ENCODE measurements around the gene CREB3L2.

Gene CREB3L2

GRCh38 chr7:137885678-137886077 lies 116.2 kb downstream of the CREB3L2 start:
- Histone ChIP-seq H2BK120ac (ENCODE audit: insufficient read depth, low read length, poor library complexity) (no peak overlapping the region), H2AK5ac (ENCODE audit: low read length) (no peak overlapping the region), H4K8ac (ENCODE audit: low read depth, low read length) (no peak overlapping the region), H3K4me3 (ENCODE audit: low read depth, low read length) (no peak overlapping the region), H3K4me1 (ENCODE audit: control insufficient read depth in 1 of 2, insufficient read depth in 2 of 2, low read length in 2 of 2) (peaks cover 0 to 3% of the 10 kb centered on the region in 2 experiments), H2BK12ac (ENCODE audit: low read length) (no peak overlapping the region), H3K9me3 (ENCODE audit: insufficient read depth, low read depth, low read length) (peaks cover 2% of the 10 kb centered on the region), H3K14ac (ENCODE audit: low read length) (no peak overlapping the region), H3K4ac (ENCODE audit: low read depth, low read length) (no peak overlapping the region), H3K18ac (ENCODE audit: low read length) (no peak overlapping the region), H3K27me3 (ENCODE audit: insufficient read depth, low read length) (no peaks in the 10 kb centered on the region), H3K27ac (ENCODE audit: low read depth, low read length) (no peak overlapping the region), H4K91ac (ENCODE audit: low read depth, low read length) (no peak overlapping the region), H3K36me3 (ENCODE audit: control insufficient read depth in 1 of 2, insufficient read depth in 2 of 2, low read length in 2 of 2) (peaks cover 40 to 65% of the 10 kb centered on the region in 2 experiments), H2BK5ac (ENCODE audit: low read depth, low read length, poor library complexity) (no peak overlapping the region), H3K23ac (ENCODE audit: low read length) (no peak overlapping the region), H4K12ac (ENCODE audit: low read depth, low read length) (no peak overlapping the region), H3K9ac (ENCODE audit: low read length) (no peak overlapping the region), H3K79me1 (ENCODE audit: low read length) (no peaks in the 10 kb centered on the region), H3K4me2 (ENCODE audit: low read length) (no peak overlapping the region), H2AFZ (ENCODE audit: insufficient read depth, low read length, poor library complexity) (no peak overlapping the region), H3K79me2 (ENCODE audit: control insufficient read depth, insufficient read depth, low read length, poor library complexity) (no peaks in the 10 kb centered on the region)
- no CpG with 5 or more reads among the region's 5 CpGs for WGBS (ENCODE audit: extremely low coverage, insufficient coverage, insufficient read length)
- no peak for DNase-seq

- Histone ChIP-seq H3K9ac (ENCODE audit: low read length) (no peak overlapping the region), H3K27ac (ENCODE audit: low read depth, low read length) (no peak overlapping the region), H3K14ac (ENCODE audit: low read length) (no peak overlapping the region), H3K36me3 (ENCODE audit: control insufficient read depth in 1 of 2, insufficient read depth in 2 of 2, low read length in 2 of 2) (peaks cover 49 to 76% of the 10 kb centered on the region in 2 experiments), H4K91ac (ENCODE audit: low read depth, low read length) (no peak overlapping the region), H3K9me3 (ENCODE audit: insufficient read depth, low read depth, low read length) (peaks cover 2% of the 10 kb centered on the region), H4K8ac (ENCODE audit: low read depth, low read length) (no peak overlapping the region), H3K4me2 (ENCODE audit: low read length) (no peak overlapping the region), H3K18ac (ENCODE audit: low read length) (no peak overlapping the region), H3K27me3 (ENCODE audit: insufficient read depth, low read length) (no peaks in the 10 kb centered on the region), H4K12ac (ENCODE audit: low read depth, low read length) (no peak overlapping the region), H3K4me3 (ENCODE audit: low read depth, low read length) (no peak overlapping the region), H3K4ac (ENCODE audit: low read depth, low read length) (no peak overlapping the region), H3K23ac (ENCODE audit: low read length) (no peak overlapping the region), H3K79me2 (ENCODE audit: control insufficient read depth, insufficient read depth, low read length, poor library complexity) (no peaks in the 10 kb centered on the region), H2BK5ac (ENCODE audit: low read depth, low read length, poor library complexity) (no peak overlapping the region), H2BK12ac (ENCODE audit: low read length) (no peak overlapping the region), H2AK5ac (ENCODE audit: low read length) (no peak overlapping the region), H2BK120ac (ENCODE audit: insufficient read depth, low read length, poor library complexity) (no peak overlapping the region), H3K79me1 (ENCODE audit: low read length) (no peaks in the 10 kb centered on the region), H2AFZ (ENCODE audit: insufficient read depth, low read length, poor library complexity) (no peak overlapping the region), H3K4me1 (ENCODE audit: control insufficient read depth in 1 of 2, insufficient read depth in 2 of 2, low read length in 2 of 2) (peaks cover 0 to 7% of the 10 kb centered on the region in 2 experiments)
- DNase-seq: no peak
These were observed 119.1 kb downstream of the CREB3L2 start for GRCh38 chr7:137882806-137883205.

- no peak overlapping the region for H2BK5ac ChIP-seq (ENCODE audit: low read depth, low read length, poor library complexity)
- no peak overlapping the region for H3K27ac ChIP-seq (ENCODE audit: low read depth, low read length)
- H3K4me1 ChIP-seq (ENCODE audit: control insufficient read depth in 1 of 2, insufficient read depth in 2 of 2, low read length in 2 of 2): peaks cover 0 to 7% of the 10 kb centered on the region in 2 experiments
- H3K79me1 ChIP-seq (ENCODE audit: low read length): no peaks in the 10 kb centered on the region
- H3K27me3 ChIP-seq (ENCODE audit: insufficient read depth, low read length): no peaks in the 10 kb centered on the region
- no peak overlapping the region for H3K14ac ChIP-seq (ENCODE audit: low read length)
- H4K8ac ChIP-seq (ENCODE audit: low read depth, low read length): no peak overlapping the region
- no peak overlapping the region for H4K91ac ChIP-seq (ENCODE audit: low read depth, low read length)
- H3K79me2 ChIP-seq (ENCODE audit: control insufficient read depth, insufficient read depth, low read length, poor library complexity): no peaks in the 10 kb centered on the region
- peaks cover 46 to 76% of the 10 kb centered on the region in 2 experiments for H3K36me3 ChIP-seq (ENCODE audit: control insufficient read depth in 1 of 2, insufficient read depth in 2 of 2, low read length in 2 of 2)
- no peak overlapping the region for H3K4me2 ChIP-seq (ENCODE audit: low read length)
- H3K23ac ChIP-seq (ENCODE audit: low read length): no peak overlapping the region
- no peak overlapping the region for H2AK5ac ChIP-seq (ENCODE audit: low read length)
- no peak overlapping the region for H3K4me3 ChIP-seq (ENCODE audit: low read depth, low read length)
- peaks cover 2% of the 10 kb centered on the region for H3K9me3 ChIP-seq (ENCODE audit: insufficient read depth, low read depth, low read length)
- peak; percentile 54 to 63 for DNase-seq
- no CpG with 5 or more reads among the region's 5 CpGs for WGBS (ENCODE audit: extremely low coverage, insufficient coverage, insufficient read length)
- H3K4ac ChIP-seq (ENCODE audit: low read depth, low read length): no peak overlapping the region
- H3K18ac ChIP-seq (ENCODE audit: low read length): no peak overlapping the region
- no peak overlapping the region for H4K12ac ChIP-seq (ENCODE audit: low read depth, low read length)
- no peak overlapping the region for H2BK12ac ChIP-seq (ENCODE audit: low read length)
- H2BK120ac ChIP-seq (ENCODE audit: insufficient read depth, low read length, poor library complexity): no peak overlapping the region
- no peak overlapping the region for H2AFZ ChIP-seq (ENCODE audit: insufficient read depth, low read length, poor library complexity)
- no peak overlapping the region for H3K9ac ChIP-seq (ENCODE audit: low read length)
These were observed 119.6 kb downstream of the CREB3L2 start for GRCh38 chr7:137882261-137882668.

- Histone ChIP-seq H2BK120ac (ENCODE audit: insufficient read depth, low read length, poor library complexity) (no peak overlapping the region), H3K27me3 (ENCODE audit: insufficient read depth, low read length) (no peaks in the 10 kb centered on the region), H3K27ac (ENCODE audit: low read depth, low read length) (no peak overlapping the region), H4K8ac (ENCODE audit: low read depth, low read length) (no peak overlapping the region), H4K12ac (ENCODE audit: low read depth, low read length) (no peak overlapping the region), H2AFZ (ENCODE audit: insufficient read depth, low read length, poor library complexity) (no peak overlapping the region), H4K91ac (ENCODE audit: low read depth, low read length) (no peak overlapping the region), H3K4me3 (ENCODE audit: low read depth, low read length) (no peak overlapping the region), H3K4me2 (ENCODE audit: low read length) (no peak overlapping the region), H3K79me2 (ENCODE audit: control insufficient read depth, insufficient read depth, low read length, poor library complexity) (no peaks in the 10 kb centered on the region), H2AK5ac (ENCODE audit: low read length) (no peak overlapping the region), H3K4me1 (ENCODE audit: control insufficient read depth in 1 of 2, insufficient read depth in 2 of 2, low read length in 2 of 2) (peaks cover 0 to 5% of the 10 kb centered on the region in 2 experiments), H3K14ac (ENCODE audit: low read length) (no peak overlapping the region), H2BK5ac (ENCODE audit: low read depth, low read length, poor library complexity) (no peak overlapping the region), H3K79me1 (ENCODE audit: low read length) (no peaks in the 10 kb centered on the region), H3K9me3 (ENCODE audit: insufficient read depth, low read depth, low read length) (peaks cover 2% of the 10 kb centered on the region), H3K4ac (ENCODE audit: low read depth, low read length) (no peak overlapping the region), H2BK12ac (ENCODE audit: low read length) (no peak overlapping the region), H3K23ac (ENCODE audit: low read length) (no peak overlapping the region), H3K18ac (ENCODE audit: low read length) (no peak overlapping the region), H3K9ac (ENCODE audit: low read length) (no peak overlapping the region), H3K36me3 (ENCODE audit: control insufficient read depth in 1 of 2, insufficient read depth in 2 of 2, low read length in 2 of 2) (peaks cover 46 to 73% of the 10 kb centered on the region in 2 experiments)
- DNase-seq: peak in 1 of 2 donors; percentile 23
- WGBS (ENCODE audit: extremely low coverage, insufficient coverage, insufficient read length): no CpG with 5 or more reads among the region's 8 CpGs
These were observed 120.2 kb downstream of the CREB3L2 start for GRCh38 chr7:137881607-137882260.
